GM12872 (cell line): ENCODE data around the gene WDR26.

Experiments
- CTCF ChIP-seq: IDR thresholded peaks from 3 replicates; pipeline ENCODE4 v1.5.1; 2011; ENCODE audit warnings: low read depth, mild to moderate bottlenecking, low read length, moderate library complexity; ENCODE audit not compliant: insufficient read depth

WDR26 gene

DNA sequence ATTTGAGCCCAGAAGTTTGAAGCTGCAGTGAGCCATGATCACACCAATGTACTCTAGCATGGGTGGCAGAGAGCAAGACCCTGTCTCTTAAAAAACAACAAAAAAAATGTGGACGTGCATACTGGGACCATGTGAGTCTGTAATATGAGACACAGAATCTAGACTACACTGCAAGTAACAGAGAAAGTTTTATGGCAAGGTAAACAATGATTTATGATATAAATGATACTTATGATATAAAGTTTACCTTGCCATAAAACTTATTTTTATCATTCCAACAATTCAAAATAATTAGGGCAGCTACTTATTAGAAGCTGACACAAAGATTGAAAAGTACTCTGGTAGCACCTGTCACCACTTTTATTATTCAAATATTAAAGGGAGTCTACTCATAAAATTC lies 34.7 kb downstream of the WDR26 start:
- TF ChIP-seq CTCF: no peak

- no peak for TF ChIP-seq CTCF
These were observed 41.3 kb downstream of the WDR26 start for GRCh38 chr1:224393294-224393693.

GRCh38 chr1:224392411-224393249 lies 42.0 kb downstream of the WDR26 start:
- no peak for TF ChIP-seq CTCF

- TF ChIP-seq CTCF: no peak
These were observed 44.1 kb downstream of the WDR26 start for GRCh38 chr1:224390517-224390916.

DNA sequence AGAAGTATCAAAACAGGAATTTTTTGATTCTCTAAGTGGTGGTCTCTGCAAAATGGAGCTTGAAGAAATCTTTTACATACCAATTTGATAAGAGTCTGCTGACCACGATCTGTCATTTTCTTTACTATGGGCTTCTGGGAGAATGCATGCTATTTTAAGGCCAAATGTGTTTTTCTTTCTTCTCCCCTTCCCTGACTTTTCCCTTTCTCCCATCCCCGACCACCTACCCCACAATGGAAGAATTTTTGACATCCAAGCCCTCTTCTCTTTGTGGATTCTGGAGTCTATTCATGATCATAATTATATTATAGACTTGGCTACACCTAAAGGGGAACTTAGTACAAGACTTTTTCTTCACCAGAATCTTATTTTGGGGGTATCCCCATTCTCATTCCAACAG lies 46.7 kb downstream of the WDR26 start:
- TF ChIP-seq CTCF: no peak

DNA sequence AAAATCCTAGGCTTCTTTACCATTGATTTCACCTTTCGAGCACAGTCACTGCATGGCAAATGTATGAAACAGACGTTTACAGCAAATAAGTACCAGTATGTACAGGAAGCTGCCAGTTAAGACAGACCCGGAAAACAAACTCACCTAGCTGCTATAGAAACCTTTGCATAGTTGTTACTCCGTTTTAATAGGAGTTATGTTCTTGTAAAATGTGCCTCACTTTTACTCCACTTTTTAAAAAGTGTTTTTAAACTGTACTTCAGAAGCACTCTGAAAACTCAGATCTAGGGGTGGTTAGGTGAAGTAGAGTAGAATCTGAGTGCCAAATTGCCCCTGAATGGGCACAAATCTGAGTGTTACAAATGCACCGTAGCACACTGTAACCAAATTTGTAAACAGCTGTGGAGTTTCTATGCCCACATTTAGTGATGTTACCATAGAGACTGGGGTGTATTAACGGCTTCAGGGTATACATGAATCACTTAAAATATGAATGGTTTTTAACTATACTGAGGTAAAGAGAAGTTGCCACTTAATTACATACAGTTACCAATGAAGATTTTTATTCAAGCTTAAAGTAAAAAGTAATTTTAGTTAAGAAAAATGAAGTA lies 47.2 kb downstream of the WDR26 start:
- TF ChIP-seq CTCF: no peak

- TF ChIP-seq CTCF: no peak
These were observed 51.4 kb downstream of the WDR26 start for GRCh38 chr1:224383218-224383617.
